Uterus (tissue), 4 donors: ENCODE results near the gene CAMP. TPM values are rescaled to one million over a fixed set of nuclear protein-coding genes. Genes with fewer than 3 reads are reported as not detected.

ENCODE experiments used
- DNase-seq, 2 donors: peaks; one replicate each; pipeline ENCODE4 v3.0.0-alpha.2; 2019 to 2020
- H3K27ac ChIP-seq, 2 donors: fragments of 200-600 bp; sonication (generic); 1 replicate in 1 of 2; 2 replicates in 1 of 2; pipeline ENCODE4 v1.5.1; 2016 to 2018
- H3K27me3 ChIP-seq, 2 donors: fragments of 200-600 bp; sonication (generic); one replicate each; pipeline ENCODE4 v1.5.1; 2018 to 2019; ENCODE audit warnings: control low read depth in 1 of 2
- H3K36me3 ChIP-seq, 2 donors: fragments of 200-600 bp; sonication (generic); one replicate each; pipeline ENCODE4 v1.5.1; 2019; ENCODE audit warnings: control low read depth in 1 of 2
- H3K4me1 ChIP-seq, 2 donors: fragments of 200-600 bp; sonication (generic); one replicate each; pipeline ENCODE4 v1.5.1; 2018 to 2019; ENCODE audit warnings: control low read depth in 1 of 2
- H3K4me3 ChIP-seq, 2 donors: fragments of 200-600 bp; sonication (generic); 1 replicate in 1 of 2; 2 replicates in 1 of 2; pipeline ENCODE4 v1.5.1; 2018 to 2019; ENCODE audit warnings: mild to moderate bottlenecking in 1 of 2
- H3K9me3 ChIP-seq, 2 donors: fragments of 200-600 bp; sonication (generic); one replicate each; pipeline ENCODE4 v1.5.1; 2019; ENCODE audit warnings: control low read depth in 1 of 2
- CTCF ChIP-seq, 4 experiments: fragments of 200-600 bp in 2 of 4; fragments of 450-650 bp in 2 of 4; sonication (generic) in 2 of 4; IDR thresholded peaks; one replicate each; pipeline ENCODE4 v1.5.1; 2016 to 2019; ENCODE audit warnings: antibody characterized with exemption in 4 of 4, mild to moderate bottlenecking in 2 of 4, moderate library complexity in 1 of 4
- POLR2A ChIP-seq, 2 donors: fragments of 450-650 bp; IDR thresholded peaks; one replicate each; pipeline ENCODE4 v1.6.1; 2016; ENCODE audit warnings: antibody characterized with exemption in 2 of 2, mild to moderate bottlenecking in 1 of 2, moderate library complexity in 1 of 2
- intact Hi-C: fragments of 100-400 bp; cut with DNase I; formaldehyde crosslinking; loops from one replicate; pipeline ENCODE4 v1.15.1; 2023; ENCODE audit warnings: low total_unique reads
- total RNA-seq, 4 donors: library from RNA; depleted of rRNA in 3 of 4; stranded (reverse); fragments of >200 nt in 3 of 4; gene quantifications; one replicate each; pipeline versions ENCODE4 v1.1.0 to v1.2.4, GENCODE V29; 2014 to 2023
- donor health status: DM: yes; HTN: yes; CAD: no.

CAMP gene
- total RNA-seq, 4 donors from 2014 or later: 3.1 TPM; not detected in 3

- peak overlapping the region; percentile 74 to 85 for H3K4me3 ChIP-seq
- intact Hi-C loops: no loop called here
- no peaks in the 10 kb centered on the region for H3K36me3 ChIP-seq
- no peaks in the 10 kb centered on the region for H3K27me3 ChIP-seq
- TF ChIP-seq CTCF (IDR thresholded peaks at IDR 0.05) (no peak), POLR2A (IDR thresholded peaks at IDR 0.05) (no peak)
- peaks cover 0 to 3% of the 10 kb centered on the region in 2 donors for H3K4me1 ChIP-seq
- H3K9me3 ChIP-seq: no peaks in the 10 kb centered on the region
- no peak for DNase-seq
- H3K27ac ChIP-seq: peak overlapping the region; percentile 69 to 82
Observed at GRCh38 chr3:48241796-48242455, 18.6 kb downstream of the CAMP start.

GRCh38 chr3:48243886-48244285 is 20.6 kb downstream of the CAMP start:
- H3K27me3 ChIP-seq: no peaks in the 10 kb centered on the region
- intact Hi-C loops: no loop called here
- TF ChIP-seq CTCF (IDR thresholded peaks at IDR 0.05) (no peak), POLR2A (IDR thresholded peaks at IDR 0.05) (no peak)
- no peaks in the 10 kb centered on the region for H3K9me3 ChIP-seq
- no peak overlapping the region for H3K4me3 ChIP-seq
- H3K36me3 ChIP-seq: no peaks in the 10 kb centered on the region
- no peak for DNase-seq
- H3K27ac ChIP-seq: no peak overlapping the region
- H3K4me1 ChIP-seq: peaks cover 0 to 3% of the 10 kb centered on the region in 2 donors

GRCh38 chr3:48244461-48244860 is 21.2 kb downstream of the CAMP start:
- Histone ChIP-seq H3K27me3 (no peaks in the 10 kb centered on the region), H3K4me1 (peaks cover 0 to 3% of the 10 kb centered on the region in 2 donors), H3K9me3 (no peaks in the 10 kb centered on the region), H3K4me3 (no peak overlapping the region), H3K27ac (no peak overlapping the region), H3K36me3 (no peaks in the 10 kb centered on the region)
- no peak for DNase-seq
- no peak for TF ChIP-seq CTCF (IDR thresholded peaks at IDR 0.05)
- no peak for TF ChIP-seq POLR2A (IDR thresholded peaks at IDR 0.05)
- intact Hi-C loops: no loop called here

DNA sequence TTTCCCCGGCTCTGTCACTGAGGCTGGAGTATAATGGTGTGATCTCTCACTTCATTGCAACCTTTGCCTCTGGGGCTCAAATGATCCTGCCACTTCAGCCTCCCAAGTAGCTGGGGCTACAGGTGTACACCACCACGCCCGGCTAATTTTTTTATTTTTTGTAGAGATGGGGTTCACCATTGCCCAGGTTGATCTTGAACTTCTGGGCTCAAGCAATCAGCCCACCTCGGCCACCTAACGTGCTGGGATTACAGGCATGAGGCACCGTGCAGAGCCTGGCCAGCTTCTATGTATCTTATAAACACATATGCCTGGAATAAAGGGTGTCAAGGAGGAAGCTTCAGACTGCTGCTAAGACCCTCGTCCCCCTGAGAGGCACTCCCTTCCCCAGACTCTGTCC is 21.8 kb downstream of the CAMP start:
- TF ChIP-seq CTCF (IDR thresholded peaks at IDR 0.05) (no peak), POLR2A (IDR thresholded peaks at IDR 0.05) (no peak)
- Histone ChIP-seq H3K27me3 (no peaks in the 10 kb centered on the region), H3K9me3 (no peaks in the 10 kb centered on the region), H3K36me3 (no peaks in the 10 kb centered on the region), H3K27ac (no peak overlapping the region), H3K4me1 (peaks cover 0 to 3% of the 10 kb centered on the region in 2 donors), H3K4me3 (no peak overlapping the region)
- no peak for DNase-seq
- intact Hi-C loops: no loop called here

- no peak for DNase-seq
Observed at GRCh38 chr3:48247401-48247811, 24.1 kb downstream of the CAMP start.

More at GRCh38 chr3:48247401-48247811, 24.1 kb downstream of the CAMP start:
- Histone ChIP-seq H3K4me1 (no peaks in the 10 kb centered on the region), H3K36me3 (no peaks in the 10 kb centered on the region), H3K27me3 (no peaks in the 10 kb centered on the region), H3K27ac (no peak overlapping the region), H3K4me3 (no peak overlapping the region), H3K9me3 (no peaks in the 10 kb centered on the region)
- TF ChIP-seq CTCF (IDR thresholded peaks at IDR 0.05) (no peak), POLR2A (IDR thresholded peaks at IDR 0.05) (no peak)
- intact Hi-C loops: no loop called here
